Epithelial cell of esophagus (primary cell): ENCODE results near the gene DEGS2.

Experiments used
- DNase-seq: peaks from one replicate; pipeline ENCODE4 v3.0.0; 2010; ENCODE audit warnings: low read depth
- H3K4me3 ChIP-seq: 2 replicates; pipeline ENCODE4 v1.5.1; 2011; ENCODE audit warnings: mild to moderate bottlenecking, low read length, control low read depth
- CTCF ChIP-seq: IDR thresholded peaks from 2 replicates; pipeline ENCODE4 v1.5.1; 2011; ENCODE audit warnings: low read depth, mild to moderate bottlenecking, low read length, control low read depth, inconsistent platforms; ENCODE audit not compliant: insufficient read depth; ENCODE audit errors: missing control alignments

Gene DEGS2

DNA sequence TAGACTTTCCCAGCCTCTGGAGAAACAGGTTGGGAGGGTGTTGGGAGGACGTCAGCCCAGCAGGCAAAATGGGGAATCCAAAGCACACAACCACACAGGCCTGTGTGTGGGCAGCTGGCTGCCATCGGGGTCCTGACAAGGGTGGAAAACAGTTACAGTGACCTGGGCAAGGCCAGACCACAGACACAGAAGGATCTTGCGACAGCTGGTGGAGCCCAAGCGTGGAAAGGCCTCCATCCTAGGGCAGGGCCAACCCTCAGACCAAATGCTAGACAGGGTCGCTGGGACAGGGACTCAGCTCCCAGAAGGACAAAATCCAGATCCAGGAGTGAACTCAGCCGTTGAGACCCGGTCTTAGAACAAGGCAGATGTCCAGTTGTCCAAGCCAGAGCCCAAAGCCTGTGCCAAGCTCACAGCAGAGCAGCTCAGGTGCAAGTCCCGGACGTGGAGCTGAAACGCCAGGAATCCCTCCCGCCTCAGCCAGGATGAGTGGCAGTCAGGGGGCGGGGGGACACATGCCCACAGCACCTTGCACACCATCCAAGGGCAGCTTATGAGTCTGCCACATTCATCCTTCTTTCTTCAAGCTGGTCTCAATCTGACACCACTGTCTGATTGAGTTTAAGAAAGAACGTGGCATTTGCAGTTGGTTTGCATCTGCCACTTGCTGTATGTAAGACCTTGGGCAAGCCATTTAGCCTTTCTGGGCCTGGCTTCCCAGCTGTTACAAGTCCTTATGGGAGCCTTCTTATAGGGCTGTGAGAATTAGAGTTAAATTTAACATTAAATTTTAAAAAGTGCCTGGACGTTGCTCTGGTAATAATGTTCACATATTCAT, 37.6 kb downstream of the DEGS2 start:
- no peak overlapping the region for H3K4me3 ChIP-seq
- DNase-seq = no peak
- no peak for TF ChIP-seq CTCF

GRCh38 chr14:100120522-100121269, 38.7 kb downstream of the DEGS2 start:
- DNase-seq = no peak
- H3K4me3 ChIP-seq = no peak overlapping the region
- TF ChIP-seq CTCF = no peak

- DNase-seq = no peak
- no peak for TF ChIP-seq CTCF
- H3K4me3 ChIP-seq = no peak overlapping the region
These were observed 40.2 kb downstream of the DEGS2 start for GRCh38 chr14:100119251-100119650.

GRCh38 chr14:100118396-100119011, 40.9 kb downstream of the DEGS2 start:
- H3K4me3 ChIP-seq = no peak overlapping the region
- no peak for TF ChIP-seq CTCF
- no peak for DNase-seq

- H3K4me3 ChIP-seq = no peak overlapping the region
- TF ChIP-seq CTCF = no peak
- DNase-seq = no peak
These were observed 41.6 kb downstream of the DEGS2 start for GRCh38 chr14:100117633-100118395.

DNA sequence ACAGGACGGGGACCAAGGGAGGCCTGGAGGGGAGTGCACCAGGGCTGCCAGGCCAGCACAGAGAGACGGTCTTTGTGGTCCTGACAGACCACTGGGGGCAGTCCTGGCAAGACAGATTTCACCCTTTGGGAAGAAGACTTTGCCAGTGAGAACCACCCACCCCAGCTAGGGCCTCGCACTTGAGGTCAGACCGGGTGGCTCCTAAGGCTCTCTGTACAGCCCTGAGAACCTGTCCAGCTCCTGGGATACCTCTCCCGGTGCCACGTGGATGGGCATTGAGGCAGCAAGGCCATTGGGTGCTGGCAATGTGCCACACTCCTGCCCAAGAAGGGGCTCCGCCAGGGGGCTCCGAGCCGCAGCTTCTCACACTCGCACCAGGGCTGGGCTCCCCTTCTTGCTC, 42.4 kb downstream of the DEGS2 start:
- DNase-seq = no peak
- H3K4me3 ChIP-seq = no peak overlapping the region
- no peak for TF ChIP-seq CTCF
